ENCODE data around the gene THRB.

The THRB gene

GRCh38 chr3:24303057-24303754 lies 191.4 kb downstream of the THRB start:
- no peak for DNase-seq (ENCODE audit: low spot score)
- Mint-ChIP-seq H3K9me3 (no peaks in the 10 kb centered on the region), H3K4me1 (ENCODE audit: low read depth) (no peaks in the 10 kb centered on the region), H3K27ac (no peak overlapping the region), H3K4me3 (no peak overlapping the region), H3K27me3 (ENCODE audit: low read depth) (no peaks in the 10 kb centered on the region), H3K36me3 (ENCODE audit: low read depth) (no peaks in the 10 kb centered on the region)

GRCh38 chr3:24302396-24302795 lies 192.3 kb downstream of the THRB start:
- Mint-ChIP-seq H3K27me3 (ENCODE audit: low read depth) (no peaks in the 10 kb centered on the region), H3K4me3 (no peak overlapping the region), H3K27ac (no peak overlapping the region), H3K9me3 (no peaks in the 10 kb centered on the region), H3K36me3 (ENCODE audit: low read depth) (no peaks in the 10 kb centered on the region), H3K4me1 (ENCODE audit: low read depth) (no peaks in the 10 kb centered on the region)
- no peak for DNase-seq (ENCODE audit: low spot score)

DNA sequence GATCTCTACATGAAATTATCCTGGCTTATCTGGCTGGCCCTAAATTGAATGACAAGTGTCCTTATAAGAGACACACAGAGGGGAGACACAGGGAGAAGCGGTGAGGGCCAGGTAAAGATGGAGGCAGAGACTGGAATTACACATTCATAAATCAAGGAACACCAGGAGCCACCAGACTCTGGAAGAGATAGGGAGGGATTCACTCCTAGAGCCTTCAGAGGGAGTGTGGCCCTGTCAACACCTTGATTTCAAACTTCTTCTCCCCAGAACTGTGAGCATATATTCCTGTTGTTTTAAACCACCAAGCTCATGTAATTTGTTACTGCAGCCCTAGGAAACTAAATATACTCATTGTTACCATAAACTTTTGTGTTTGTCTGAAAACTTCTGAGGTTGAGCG lies 193.7 kb downstream of the THRB start:
- Mint-ChIP-seq H3K4me3 (no peak overlapping the region), H3K9me3 (no peaks in the 10 kb centered on the region), H3K27ac (no peak overlapping the region), H3K4me1 (ENCODE audit: low read depth) (no peaks in the 10 kb centered on the region), H3K36me3 (ENCODE audit: low read depth) (no peaks in the 10 kb centered on the region), H3K27me3 (ENCODE audit: low read depth) (no peaks in the 10 kb centered on the region)
- no peak for DNase-seq (ENCODE audit: low spot score)

GRCh38 chr3:24299806-24300626 lies 194.6 kb downstream of the THRB start:
- no peak for DNase-seq (ENCODE audit: low spot score)
- H3K36me3 Mint-ChIP-seq (ENCODE audit: low read depth), result no peaks in the 10 kb centered on the region

DNA sequence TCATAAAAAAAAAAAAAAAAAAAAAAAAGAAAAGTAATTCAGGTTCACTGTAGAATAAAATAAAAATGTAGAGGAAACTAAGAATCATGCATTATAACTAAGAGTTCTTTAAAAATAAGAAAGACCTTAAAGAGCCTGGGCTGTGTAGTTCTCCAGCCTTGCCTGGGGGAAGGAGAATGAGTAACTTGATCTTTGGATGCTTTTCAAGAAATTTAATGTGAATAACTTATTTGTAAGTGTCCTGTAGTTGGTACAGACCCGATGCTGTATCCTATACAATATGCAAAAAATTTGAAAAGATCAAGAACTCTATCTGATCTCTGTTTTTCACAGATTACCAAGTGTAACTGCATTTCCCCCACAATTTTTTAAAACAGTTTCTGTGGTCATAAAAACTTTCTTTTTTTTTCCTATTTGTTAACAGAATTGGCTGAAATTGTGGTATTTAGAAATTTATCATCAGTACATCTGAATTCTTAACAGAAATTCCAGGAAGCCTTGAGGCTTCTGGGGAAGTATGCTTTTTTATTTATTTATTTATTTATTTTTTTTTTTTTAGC lies 195.3 kb downstream of the THRB start:
- no peaks in the 10 kb centered on the region for H3K27me3 Mint-ChIP-seq (ENCODE audit: low read depth)
- DNase-seq (ENCODE audit: low spot score), result no peak
- no peak overlapping the region for H3K4me3 Mint-ChIP-seq
- H3K36me3 Mint-ChIP-seq (ENCODE audit: low read depth), result no peaks in the 10 kb centered on the region
- no peaks in the 10 kb centered on the region for H3K9me3 Mint-ChIP-seq
- H3K27ac Mint-ChIP-seq, result no peak overlapping the region
- H3K4me1 Mint-ChIP-seq (ENCODE audit: low read depth), result no peaks in the 10 kb centered on the region

More at GRCh38 chr3:24299806-24300626, 194.6 kb downstream of the THRB start:
- Mint-ChIP-seq H3K9me3 (no peaks in the 10 kb centered on the region), H3K4me1 (ENCODE audit: low read depth) (no peaks in the 10 kb centered on the region), H3K4me3 (no peak overlapping the region), H3K27ac (no peak overlapping the region), H3K27me3 (ENCODE audit: low read depth) (no peaks in the 10 kb centered on the region)

- DNase-seq (ENCODE audit: low spot score), result no peak
- Mint-ChIP-seq H3K4me3 (no peak overlapping the region), H3K4me1 (ENCODE audit: low read depth) (no peaks in the 10 kb centered on the region), H3K9me3 (no peaks in the 10 kb centered on the region), H3K36me3 (ENCODE audit: low read depth) (no peaks in the 10 kb centered on the region), H3K27me3 (ENCODE audit: low read depth) (no peaks in the 10 kb centered on the region), H3K27ac (no peak overlapping the region)
These were observed 198.0 kb downstream of the THRB start for GRCh38 chr3:24296441-24297205.

GRCh38 chr3:24294150-24294549 lies 200.5 kb downstream of the THRB start:
- Mint-ChIP-seq H3K27me3 (ENCODE audit: low read depth) (no peaks in the 10 kb centered on the region), H3K9me3 (no peaks in the 10 kb centered on the region), H3K36me3 (ENCODE audit: low read depth) (no peaks in the 10 kb centered on the region), H3K4me1 (ENCODE audit: low read depth) (no peaks in the 10 kb centered on the region), H3K4me3 (no peak overlapping the region), H3K27ac (no peak overlapping the region)
- DNase-seq (ENCODE audit: low spot score), result no peak

DNA sequence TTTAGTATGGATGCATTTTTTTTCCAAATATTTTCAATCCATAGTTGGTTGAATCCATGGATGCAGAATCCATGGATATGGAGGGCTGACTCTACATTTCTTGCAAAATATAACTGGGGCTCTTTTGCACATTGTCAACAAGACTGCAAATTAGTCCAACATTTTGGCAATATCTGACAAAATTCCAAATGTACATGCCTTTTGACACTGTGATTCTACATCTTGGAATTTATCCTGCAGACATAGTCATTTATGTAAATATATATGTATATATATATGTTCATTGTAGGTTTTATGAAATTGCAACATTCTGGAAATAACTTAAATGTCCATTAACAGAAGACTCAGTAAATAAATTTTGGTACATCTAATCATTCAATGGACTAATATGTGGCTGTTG lies 203.0 kb downstream of the THRB start:
- Mint-ChIP-seq H3K36me3 (ENCODE audit: low read depth) (no peaks in the 10 kb centered on the region), H3K4me1 (ENCODE audit: low read depth) (no peaks in the 10 kb centered on the region), H3K27ac (no peak overlapping the region), H3K27me3 (ENCODE audit: low read depth) (no peaks in the 10 kb centered on the region), H3K9me3 (no peaks in the 10 kb centered on the region), H3K4me3 (no peak overlapping the region)
- DNase-seq (ENCODE audit: low spot score), result no peak

GRCh38 chr3:24290596-24290995 lies 204.1 kb downstream of the THRB start:
- H3K27me3 Mint-ChIP-seq (ENCODE audit: low read depth), result no peaks in the 10 kb centered on the region
- no peak for DNase-seq (ENCODE audit: low spot score)
- no peaks in the 10 kb centered on the region for H3K36me3 Mint-ChIP-seq (ENCODE audit: low read depth)
- H3K4me3 Mint-ChIP-seq, result no peak overlapping the region
- no peaks in the 10 kb centered on the region for H3K4me1 Mint-ChIP-seq (ENCODE audit: low read depth)
- H3K9me3 Mint-ChIP-seq, result peaks cover 3% of the 10 kb centered on the region
- H3K27ac Mint-ChIP-seq, result no peak overlapping the region

GRCh38 chr3:24288496-24289236 lies 206.0 kb downstream of the THRB start:
- peaks cover 4% of the 10 kb centered on the region for H3K9me3 Mint-ChIP-seq
- no peaks in the 10 kb centered on the region for H3K36me3 Mint-ChIP-seq (ENCODE audit: low read depth)

DNA sequence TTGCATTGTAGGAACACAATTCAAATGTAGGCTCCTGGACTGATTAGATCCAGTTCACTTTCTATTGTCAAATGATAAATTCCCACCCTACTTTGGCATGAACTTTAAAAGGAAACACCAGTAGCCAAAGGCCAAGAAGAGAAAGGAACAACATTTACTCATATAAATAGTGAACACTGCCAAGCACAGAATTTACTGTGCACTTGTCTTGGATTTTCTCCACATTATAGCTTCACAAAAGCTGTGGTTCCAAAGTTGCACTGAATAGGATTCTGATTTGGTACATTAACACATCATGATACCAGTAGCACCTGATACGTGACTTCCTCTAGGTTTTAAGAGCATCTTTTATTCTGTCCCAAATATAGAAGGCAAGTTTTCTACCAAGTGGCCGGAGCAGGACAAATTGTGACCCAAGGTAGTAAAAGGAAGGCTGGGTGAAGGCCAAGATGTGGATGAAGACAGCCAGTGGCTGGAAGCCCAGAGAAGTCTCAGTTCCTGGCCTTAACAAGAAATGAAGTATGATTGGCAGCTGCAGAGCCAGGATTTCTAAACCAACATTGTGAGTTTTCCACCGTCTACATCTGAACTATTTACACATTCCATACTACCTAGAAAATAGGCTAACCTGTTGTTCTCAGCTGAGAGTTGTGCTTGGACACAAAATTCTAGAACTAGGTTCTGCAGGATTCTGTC lies 206.7 kb downstream of the THRB start:
- H3K4me3 Mint-ChIP-seq, result no peak overlapping the region
- no peaks in the 10 kb centered on the region for H3K27me3 Mint-ChIP-seq (ENCODE audit: low read depth)
- H3K4me1 Mint-ChIP-seq (ENCODE audit: low read depth), result no peaks in the 10 kb centered on the region
- H3K36me3 Mint-ChIP-seq (ENCODE audit: low read depth), result no peaks in the 10 kb centered on the region
- H3K27ac Mint-ChIP-seq, result no peak overlapping the region
- no peak for DNase-seq (ENCODE audit: low spot score)
- peaks cover 4% of the 10 kb centered on the region for H3K9me3 Mint-ChIP-seq

More at GRCh38 chr3:24288496-24289236, 206.0 kb downstream of the THRB start:
- Mint-ChIP-seq H3K4me3 (no peak overlapping the region), H3K27ac (no peak overlapping the region), H3K4me1 (ENCODE audit: low read depth) (no peaks in the 10 kb centered on the region), H3K27me3 (ENCODE audit: low read depth) (no peaks in the 10 kb centered on the region)
- DNase-seq (ENCODE audit: low spot score), result no peak

GRCh38 chr3:24286405-24286804 lies 208.2 kb downstream of the THRB start:
- H3K27me3 Mint-ChIP-seq (ENCODE audit: low read depth), result no peaks in the 10 kb centered on the region
- DNase-seq (ENCODE audit: low spot score), result no peak

DNA sequence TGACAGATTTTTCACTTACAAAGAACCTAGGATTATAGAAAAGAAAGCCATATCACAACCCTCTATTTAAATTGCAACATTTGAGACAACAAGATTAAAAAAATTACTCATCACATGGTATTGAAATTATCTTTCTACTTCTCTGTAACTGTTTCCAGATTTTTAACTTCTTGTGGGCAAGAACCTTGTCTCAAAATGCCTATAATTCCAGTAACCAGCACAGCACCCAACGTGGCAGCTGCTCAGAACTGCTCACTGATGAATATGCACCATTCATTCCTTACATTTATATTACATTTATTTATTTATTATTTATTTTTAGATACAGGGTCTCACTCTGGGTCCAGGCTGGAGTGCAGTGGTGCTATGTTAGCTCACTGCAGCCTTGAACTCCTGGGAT lies 216.1 kb downstream of the THRB start:
- H3K27ac Mint-ChIP-seq, result no peak overlapping the region
- H3K9me3 Mint-ChIP-seq, result no peaks in the 10 kb centered on the region
- no peak for DNase-seq (ENCODE audit: low spot score)
- no peaks in the 10 kb centered on the region for H3K4me1 Mint-ChIP-seq (ENCODE audit: low read depth)
- no peak overlapping the region for H3K4me3 Mint-ChIP-seq
- H3K36me3 Mint-ChIP-seq (ENCODE audit: low read depth), result no peaks in the 10 kb centered on the region
- H3K27me3 Mint-ChIP-seq (ENCODE audit: low read depth), result no peaks in the 10 kb centered on the region

More at GRCh38 chr3:24286405-24286804, 208.2 kb downstream of the THRB start:
- H3K9me3 Mint-ChIP-seq, result peaks cover 4% of the 10 kb centered on the region
- H3K4me3 Mint-ChIP-seq, result no peak overlapping the region
- no peaks in the 10 kb centered on the region for H3K4me1 Mint-ChIP-seq (ENCODE audit: low read depth)
- no peaks in the 10 kb centered on the region for H3K36me3 Mint-ChIP-seq (ENCODE audit: low read depth)
- H3K27ac Mint-ChIP-seq, result no peak overlapping the region
